GM19467 (cell line): ENCODE data around the gene PPM1H.
"Not testable (repeated sequence)": the region's sequence is repeated elsewhere in the genome, so short reads cannot be mapped to it uniquely, and the experiment has no call there.

ENCODE experiments used
- ATAC-seq: cut with Tn5 transposase; IDR thresholded peaks from one replicate; pipeline ENCODE4 v1.9.1; 2021; ENCODE audit warnings: mild to moderate bottlenecking, moderate library complexity; ENCODE audit not compliant: unreplicated experiment

Gene PPM1H

DNA sequence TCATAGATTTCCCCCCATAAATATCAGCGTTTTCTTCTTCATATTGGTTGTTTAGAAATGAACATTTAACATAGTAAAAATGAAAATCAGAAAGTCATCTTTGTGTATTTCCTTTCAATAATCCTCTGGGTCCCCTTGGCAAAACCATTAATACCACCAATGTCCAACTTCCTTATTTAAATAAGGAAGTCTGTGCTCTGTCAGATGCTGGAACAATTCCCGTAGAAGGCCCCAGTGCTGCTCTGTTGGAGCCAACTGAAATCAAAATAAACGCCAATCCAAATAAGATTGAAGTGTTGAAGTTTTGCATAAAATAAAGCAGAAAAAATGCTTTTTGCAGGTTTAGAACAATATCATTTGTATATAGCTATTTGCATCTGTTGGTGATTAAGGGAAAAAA lies 93.1 kb downstream of the PPM1H start:
- no peak for ATAC-seq

GRCh38 chr12:62840806-62841205 lies 94.1 kb downstream of the PPM1H start:
- no peak for ATAC-seq

GRCh38 chr12:62839869-62840660 lies 94.9 kb downstream of the PPM1H start:
- ATAC-seq: no peak

- no peak for ATAC-seq
Observed at GRCh38 chr12:62834971-62835547, 99.9 kb downstream of the PPM1H start.

DNA sequence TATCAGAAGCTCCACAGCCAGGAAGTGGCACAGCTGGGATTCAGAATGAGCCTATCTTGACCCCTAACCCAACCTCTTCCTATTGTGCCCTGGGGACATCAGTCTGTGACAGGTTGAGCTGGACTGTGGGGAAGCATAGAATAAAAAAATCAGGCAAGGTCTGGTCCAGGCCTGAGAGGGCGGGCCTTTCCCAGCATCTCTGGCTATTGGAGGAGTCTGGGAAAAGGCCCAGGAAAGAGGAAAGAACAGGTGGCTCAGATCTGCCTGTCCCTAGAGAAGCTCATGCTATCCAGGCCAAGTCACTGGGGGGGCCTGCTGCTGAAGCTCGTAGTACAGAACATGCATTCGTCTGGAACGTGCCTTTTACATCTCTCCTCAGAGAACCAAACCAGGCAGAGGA lies 100.5 kb downstream of the PPM1H start:
- ATAC-seq: no peak

GRCh38 chr12:62833634-62834033 lies 101.3 kb downstream of the PPM1H start:
- ATAC-seq: no peak

- no peak for ATAC-seq
Observed at GRCh38 chr12:62832558-62832957, 102.4 kb downstream of the PPM1H start.

GRCh38 chr12:62832027-62832426 lies 102.9 kb downstream of the PPM1H start:
- no peak for ATAC-seq

- ATAC-seq: no peak
Observed at GRCh38 chr12:62827855-62828254, 107.1 kb downstream of the PPM1H start.

- no peak for ATAC-seq
Observed at GRCh38 chr12:62827042-62827441, 107.9 kb downstream of the PPM1H start.

GRCh38 chr12:62817556-62818271 lies 117.2 kb downstream of the PPM1H start:
- ATAC-seq: no peak

DNA sequence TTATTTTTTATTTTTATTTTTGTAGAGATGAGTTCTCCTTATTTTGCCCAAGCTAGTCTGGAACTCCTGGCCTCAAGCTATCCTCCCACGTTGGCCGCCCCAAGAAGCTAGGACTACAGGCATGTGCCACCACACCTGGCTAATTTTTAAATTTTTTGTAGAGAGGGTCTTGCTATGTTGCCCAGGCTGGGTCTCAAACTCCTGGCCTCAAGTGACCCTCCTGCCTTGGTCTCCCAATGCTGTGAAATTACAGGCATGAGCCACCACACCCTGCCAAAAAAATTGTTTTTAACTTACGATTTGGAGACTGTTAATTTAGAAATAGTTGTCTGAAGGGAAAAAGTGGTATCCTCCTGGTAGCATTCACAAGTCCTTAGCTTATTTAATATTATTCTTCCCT lies 120.7 kb downstream of the PPM1H start:
- no peak for ATAC-seq

DNA sequence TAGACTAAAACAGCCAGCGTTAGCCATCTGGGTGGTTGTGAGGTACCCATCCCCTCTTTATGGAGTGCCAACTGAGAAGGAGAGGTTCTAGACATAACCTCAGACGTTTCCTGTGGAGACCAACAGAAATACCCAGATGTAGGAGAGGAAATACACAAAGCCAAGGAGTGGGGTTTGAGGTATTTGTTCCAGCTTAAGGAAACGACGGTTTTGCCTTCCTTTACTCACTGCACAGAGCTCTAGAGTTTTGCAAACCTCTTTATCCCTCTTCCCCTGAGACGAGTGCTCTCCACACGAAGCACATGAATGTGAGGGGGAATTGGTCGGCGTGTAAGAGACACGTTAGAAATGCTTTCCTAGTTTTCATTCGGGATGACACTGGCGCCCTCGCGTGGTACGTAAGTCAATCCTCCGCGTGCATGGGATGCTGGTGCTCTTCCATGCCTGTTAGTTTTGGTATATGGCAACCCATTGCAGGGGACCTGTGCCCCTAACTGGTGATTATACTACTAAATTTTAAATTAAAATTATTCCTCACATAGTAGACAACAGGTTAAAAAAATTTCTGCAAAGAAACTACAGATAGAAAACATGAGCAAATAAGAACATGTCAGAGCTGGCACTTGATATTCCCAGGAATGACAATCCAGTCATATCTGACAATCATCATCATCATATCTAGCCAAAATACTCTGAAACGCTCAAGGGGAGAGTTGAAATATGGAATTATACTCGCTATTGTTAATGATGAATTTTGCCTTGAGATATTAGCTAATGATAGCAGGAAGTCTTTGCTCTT lies 121.7 kb downstream of the PPM1H start:
- peak; percentile 52 for ATAC-seq

DNA sequence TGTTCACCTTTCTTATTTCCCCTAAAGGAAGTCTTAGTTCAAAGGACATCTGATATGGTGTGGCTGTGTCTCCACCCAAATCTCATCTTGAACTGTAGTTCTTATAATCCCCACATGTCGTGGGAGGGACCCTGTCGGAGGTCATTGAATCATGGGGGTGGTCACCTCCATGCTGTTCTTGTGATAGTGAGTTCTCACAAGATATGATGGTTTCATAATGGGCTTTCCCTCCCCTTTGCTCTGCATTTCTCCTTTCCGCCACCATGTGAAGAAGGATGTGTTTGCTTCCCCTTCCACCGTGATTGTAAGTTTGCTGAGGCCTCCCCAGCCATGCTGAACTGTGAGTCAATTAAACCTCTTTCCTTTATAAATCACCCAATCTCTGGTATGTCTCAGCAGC lies 123.5 kb downstream of the PPM1H start:
- ATAC-seq: not testable (repeated sequence)

DNA sequence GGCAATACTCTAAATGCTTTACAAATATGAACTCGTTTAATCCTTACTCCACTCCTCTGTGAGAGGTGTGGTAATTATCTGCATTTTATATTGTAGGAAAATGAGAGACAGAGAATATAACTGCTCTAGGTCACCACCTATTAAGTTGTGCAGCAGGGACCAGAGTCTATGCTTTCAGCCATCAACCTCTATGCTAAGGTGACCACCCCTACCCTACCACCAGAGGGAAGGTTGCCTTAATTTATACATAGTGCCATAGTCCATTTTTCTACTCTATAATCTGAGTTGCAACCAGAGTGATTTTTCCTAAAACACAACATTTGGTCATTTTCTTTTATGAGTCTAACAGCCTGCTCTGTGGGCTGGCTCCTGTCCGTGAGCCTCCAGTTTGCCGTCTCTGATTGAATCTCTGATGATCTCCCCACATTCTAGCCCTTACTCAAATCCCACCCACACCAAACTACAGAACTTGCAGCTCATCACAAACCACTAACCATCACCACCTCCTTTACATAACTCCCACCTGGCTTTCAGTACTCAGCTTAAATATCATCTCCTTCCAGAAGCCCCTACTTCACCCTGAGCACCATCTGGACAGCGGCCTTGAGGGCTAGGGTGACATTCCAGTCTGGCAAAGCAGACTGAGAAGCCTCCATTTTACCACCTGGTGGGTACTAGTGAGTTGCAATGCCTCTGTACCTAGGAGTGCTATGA lies 126.6 kb downstream of the PPM1H start:
- no peak for ATAC-seq

DNA sequence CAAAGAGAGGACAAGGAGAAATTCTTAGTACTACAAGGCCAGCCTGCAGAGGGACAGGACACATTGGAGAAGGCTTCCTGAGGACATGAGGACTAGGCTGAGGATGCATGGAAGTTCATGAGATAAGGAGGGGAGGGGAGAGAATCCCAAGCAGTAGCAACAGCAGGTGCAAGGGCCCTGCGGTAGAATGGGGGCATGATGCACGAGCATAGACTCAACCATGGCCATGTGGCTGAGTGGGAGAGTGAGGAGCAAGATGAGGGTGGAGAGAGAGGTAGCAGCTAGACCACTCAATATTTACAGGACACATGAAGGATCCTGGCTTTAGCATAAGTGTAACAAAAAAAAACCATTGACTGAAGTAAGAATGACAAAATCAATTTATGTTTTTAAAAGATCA lies 128.1 kb downstream of the PPM1H start:
- ATAC-seq: no peak

GRCh38 chr12:62806244-62806836 lies 128.6 kb downstream of the PPM1H start:
- no peak for ATAC-seq

GRCh38 chr12:62805517-62805916 lies 129.4 kb downstream of the PPM1H start:
- ATAC-seq: no peak

GRCh38 chr12:62803756-62804155 lies 131.2 kb downstream of the PPM1H start:
- ATAC-seq: no peak

- no peak for ATAC-seq
Observed at GRCh38 chr12:62802984-62803383, 132.0 kb downstream of the PPM1H start.
